ENCODE results near the gene AACS.
"Not testable (repeated sequence)": the region's sequence is repeated elsewhere in the genome, so short reads cannot be mapped to it uniquely, and the experiment has no call there.

AACS gene

DNA sequence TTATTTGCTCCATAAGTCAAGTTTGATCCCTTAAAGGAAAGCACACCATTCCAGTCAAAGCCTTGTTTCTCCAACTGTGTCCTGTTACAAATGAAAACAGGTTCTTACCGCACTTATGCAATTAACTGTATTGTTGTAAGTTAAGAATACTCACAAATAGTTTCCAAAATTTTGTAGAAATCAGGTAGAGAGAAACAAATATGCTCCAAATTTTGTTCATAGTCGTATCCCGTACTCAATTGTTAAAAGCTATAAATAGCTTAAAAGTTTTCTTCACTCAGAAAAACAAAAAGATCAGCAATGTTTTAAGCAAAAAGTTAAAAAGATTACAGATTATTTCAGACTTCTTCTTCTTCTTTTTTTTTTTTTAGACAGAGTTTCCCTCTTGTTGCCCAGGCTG is 4.0 kb upstream of the AACS start:
- DNase-seq: no peak

- DNase-seq: not testable (repeated sequence)
Measured at GRCh38 chr12:125063522-125063921, 1.7 kb upstream of the AACS start.

DNA sequence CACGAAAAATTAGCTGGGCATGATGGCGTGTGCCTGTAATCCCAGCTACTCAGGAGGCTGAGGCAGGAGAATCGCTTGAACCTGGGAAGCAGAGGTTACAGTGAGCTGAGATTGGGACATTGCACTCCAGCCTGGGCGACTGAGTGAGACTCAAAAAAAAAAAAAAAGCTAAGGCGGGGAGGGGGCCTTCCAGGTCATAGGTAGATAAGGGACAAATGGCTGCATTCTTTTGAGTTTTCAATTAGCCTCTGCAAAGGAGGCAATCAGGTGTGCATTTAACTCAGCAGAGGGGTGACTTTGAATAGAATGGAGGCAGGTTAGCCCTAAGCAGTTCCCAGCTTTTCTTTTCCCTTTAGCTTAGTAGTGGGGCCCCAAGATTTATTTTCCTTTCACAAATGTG is 743 bp upstream of the AACS start:
- no peak for DNase-seq

DNA sequence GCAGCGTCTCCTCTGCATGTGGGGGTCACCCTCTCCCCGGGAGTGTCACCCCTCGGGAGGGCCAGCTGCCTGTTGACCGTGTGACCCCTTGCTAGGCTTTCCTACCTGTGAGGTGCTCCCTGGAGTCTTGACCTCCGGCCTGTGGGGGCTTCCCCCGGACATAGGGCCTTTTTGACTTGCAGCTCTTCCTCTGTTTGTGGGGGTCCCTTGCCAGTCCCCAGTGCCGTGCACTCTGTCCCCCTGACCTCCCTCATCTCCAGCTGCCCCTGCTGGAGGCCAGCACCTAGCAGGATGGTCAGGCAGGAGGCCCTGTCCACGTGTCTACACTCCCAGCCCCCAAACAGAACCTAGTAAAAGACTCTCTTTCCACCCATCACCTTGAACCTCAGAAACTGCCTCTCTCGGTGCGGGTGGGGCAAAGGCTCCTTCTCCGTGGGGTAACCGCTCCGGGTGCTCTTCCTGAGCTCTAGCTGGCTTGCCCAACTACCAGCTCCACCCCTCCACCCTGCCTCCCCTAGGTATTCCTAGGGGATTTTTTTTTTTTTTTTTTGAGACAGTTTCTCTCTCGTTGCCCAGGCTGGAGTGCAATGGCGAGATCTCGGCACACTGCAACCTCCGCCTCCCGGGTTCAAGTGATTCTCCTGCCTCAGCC is 810 bp downstream of the AACS start:
- DNase-seq: no peak

- no peak for DNase-seq
Measured at GRCh38 chr12:125068391-125068790, 3.2 kb downstream of the AACS start.

DNA sequence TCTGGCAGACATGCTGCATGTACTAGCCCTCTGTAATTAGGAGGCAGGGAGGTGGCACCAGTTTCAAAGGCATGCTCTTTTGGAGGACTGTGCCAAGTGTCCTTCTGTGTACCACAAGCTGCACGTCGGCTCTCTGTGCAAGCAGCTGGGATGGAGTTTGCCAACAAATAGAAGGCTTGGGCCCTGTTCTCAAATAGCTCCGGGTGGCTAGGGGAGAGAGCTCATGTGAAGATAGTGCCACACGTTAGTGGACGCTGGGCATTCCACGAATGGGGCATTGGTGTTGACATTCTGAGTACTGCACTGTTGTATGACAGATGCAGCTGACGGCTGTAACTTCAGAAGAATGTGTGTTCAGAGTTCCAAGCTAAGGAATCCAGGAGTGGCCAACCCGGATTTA is 4.4 kb downstream of the AACS start:
- peak; percentile 41 for DNase-seq

GRCh38 chr12:125070112-125070511 is 4.9 kb downstream of the AACS start:
- DNase-seq: no peak

- DNase-seq: no peak
Measured at GRCh38 chr12:125070661-125071390, 5.6 kb downstream of the AACS start.

- DNase-seq: no peak
Measured at GRCh38 chr12:125071456-125071855, 6.2 kb downstream of the AACS start.

DNA sequence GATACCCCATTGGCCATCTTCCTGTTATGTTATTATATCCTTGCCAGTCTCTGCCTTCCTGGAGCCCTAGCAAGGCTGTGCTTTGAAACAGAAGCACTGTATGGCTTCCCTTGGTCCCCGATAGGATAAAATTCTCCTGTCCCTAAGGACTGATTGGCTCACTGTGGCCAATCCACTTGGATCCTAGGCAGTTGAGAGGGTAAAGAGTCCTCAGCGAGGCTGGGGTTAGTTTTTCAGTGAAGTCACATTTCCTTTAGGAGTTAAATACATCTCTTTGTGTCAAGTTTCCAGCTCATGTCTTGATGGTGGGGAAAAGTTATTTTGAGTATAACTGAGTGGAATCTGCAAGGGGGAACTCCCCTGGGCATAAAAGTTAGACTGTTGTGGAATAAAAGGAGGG is 7.3 kb downstream of the AACS start:
- DNase-seq: no peak

- not testable (repeated sequence) for DNase-seq
Measured at GRCh38 chr12:125074294-125074693, 9.1 kb downstream of the AACS start.

DNA sequence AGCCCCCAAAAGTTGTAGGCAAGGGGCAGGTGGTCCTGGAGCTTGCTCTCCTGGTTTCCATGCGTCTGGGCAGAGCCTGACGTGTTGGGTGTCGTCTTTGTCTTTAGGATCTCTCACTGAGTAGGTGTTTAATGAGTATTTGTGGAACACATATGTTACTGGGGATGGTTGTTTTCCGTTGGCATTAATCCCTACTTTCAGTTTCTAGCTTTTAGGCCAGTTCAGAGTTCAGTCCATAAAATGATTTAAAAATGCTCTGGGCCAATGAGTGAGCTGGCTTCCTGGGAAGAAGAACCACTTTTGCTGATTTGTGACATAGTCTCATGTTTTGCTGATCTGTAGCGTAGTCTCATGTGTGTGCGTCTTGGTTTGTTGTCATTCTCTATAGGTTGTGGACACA is 10.9 kb downstream of the AACS start:
- no peak for DNase-seq

DNA sequence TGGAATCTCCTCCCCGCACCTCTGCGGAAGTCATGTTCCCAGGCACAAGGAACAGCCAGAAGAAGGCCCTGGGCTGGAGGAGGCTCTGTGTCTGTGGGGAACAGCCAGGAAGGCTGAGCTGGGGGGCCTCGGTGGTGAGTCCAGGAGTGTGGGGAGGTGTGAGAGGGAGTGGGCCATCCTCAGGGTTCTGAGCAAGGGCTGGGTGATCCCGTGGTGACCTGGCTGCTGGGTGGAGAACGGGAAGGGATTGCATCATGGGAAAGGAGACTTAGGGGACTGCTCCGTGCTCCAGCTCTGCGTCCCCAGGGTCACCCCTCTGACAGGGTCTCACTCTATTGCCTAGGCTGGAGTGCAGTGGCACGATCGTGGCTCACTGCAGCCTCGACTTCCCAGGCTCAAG is 13.8 kb downstream of the AACS start:
- no peak for DNase-seq

- no peak for DNase-seq
Measured at GRCh38 chr12:125079648-125080645, 14.7 kb downstream of the AACS start.

DNA sequence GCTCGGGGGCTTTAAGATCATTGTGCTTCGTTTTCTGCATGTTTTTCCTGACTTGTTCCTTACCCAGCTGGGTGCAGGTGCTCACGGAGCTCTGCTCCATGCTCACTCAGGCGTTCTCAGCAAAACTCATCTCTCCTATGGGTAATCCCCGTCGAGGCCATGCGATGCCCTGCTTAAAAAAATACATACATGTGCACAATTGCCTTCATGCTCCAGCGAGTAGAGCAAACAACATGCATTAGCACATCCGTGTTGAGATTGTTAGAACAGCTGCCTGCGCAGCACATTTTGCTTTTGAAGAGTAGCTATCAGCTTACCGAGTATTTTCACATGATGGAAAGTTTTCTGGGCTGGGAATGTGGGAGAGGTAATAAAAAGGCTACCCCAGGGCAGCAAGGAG is 16.2 kb downstream of the AACS start:
- DNase-seq: peak; percentile 35

DNA sequence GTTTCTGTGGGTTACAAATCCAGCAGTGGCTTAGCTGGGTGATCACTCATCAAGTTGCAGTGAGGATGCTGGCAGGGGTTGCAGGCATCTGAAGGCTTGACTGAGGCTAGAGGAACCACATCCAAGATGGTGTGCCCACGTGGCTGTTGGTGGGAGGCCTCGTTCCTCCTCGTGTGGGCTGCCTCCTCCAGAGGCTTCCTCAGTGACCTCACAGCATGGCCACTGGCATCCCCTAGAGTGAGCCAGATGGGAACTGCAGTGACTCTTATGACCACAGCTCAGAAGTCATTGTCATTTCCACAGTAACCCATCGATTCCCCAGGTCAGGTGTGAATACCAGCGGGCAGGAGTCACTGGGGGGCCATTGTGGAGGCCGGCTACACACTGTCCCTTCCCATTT is 17.8 kb downstream of the AACS start:
- no peak for DNase-seq

- not testable (repeated sequence) for DNase-seq
Measured at GRCh38 chr12:125088199-125088598, 23.0 kb downstream of the AACS start.

DNA sequence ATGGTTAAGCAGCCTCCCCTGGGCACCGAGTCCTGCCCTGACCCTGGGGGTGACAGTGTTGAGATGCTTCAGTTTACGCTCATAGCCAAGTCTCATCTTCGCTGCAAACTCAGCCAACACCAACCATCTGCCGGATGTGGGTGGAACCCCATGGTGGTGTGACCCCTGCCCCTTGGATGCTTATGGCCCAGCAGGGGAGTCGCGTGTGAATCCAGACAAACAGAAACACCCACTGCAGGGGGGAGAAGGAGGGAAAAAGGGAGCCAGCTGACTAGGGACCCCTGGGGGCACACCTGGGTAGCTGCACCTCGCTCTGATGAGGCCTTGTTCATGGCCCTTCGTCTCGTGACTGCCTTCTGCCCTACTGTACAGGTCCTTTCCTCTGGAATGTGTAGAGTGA is 23.8 kb downstream of the AACS start:
- no peak for DNase-seq

DNA sequence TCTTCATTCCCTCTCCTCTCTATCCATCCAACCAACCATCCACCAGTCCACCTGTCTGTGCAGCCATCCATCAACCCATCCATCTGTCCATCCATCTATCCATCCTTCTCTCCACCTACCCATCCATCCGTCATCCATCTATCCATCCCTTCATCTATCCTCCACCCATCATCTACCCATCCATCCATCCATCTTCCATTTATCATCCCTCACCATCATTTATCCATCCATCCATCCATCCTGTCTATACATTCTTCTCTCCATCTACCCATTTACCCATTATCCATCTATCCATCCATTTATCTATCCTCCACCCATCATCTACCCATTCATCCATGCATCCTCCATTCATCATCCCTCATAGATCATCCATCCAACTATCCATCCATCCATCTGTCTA is 24.4 kb downstream of the AACS start:
- no peak for DNase-seq

GRCh38 chr12:125090437-125090836 is 25.2 kb downstream of the AACS start:
- no peak for DNase-seq

GRCh38 chr12:125091401-125091800 is 26.2 kb downstream of the AACS start:
- DNase-seq: no peak

- no peak for DNase-seq
Measured at GRCh38 chr12:125092108-125092871, 27.1 kb downstream of the AACS start.

All from NCI-H1694 treated with DMSO at 0.1 percent for 48 hours (cell line).